GM12878 (cell line): ENCODE measurements around the gene EML5. TPM values are rescaled to one million over a fixed set of nuclear protein-coding genes. Genes with fewer than 3 reads are reported as not detected.

Experiments used
- BCL11A ChIP-seq: IDR thresholded peaks from 2 replicates; pipeline ENCODE4 v1.6.1; 2011; ENCODE audit warnings: low read depth, low read length
- EED ChIP-seq: sonication (generic); IDR thresholded peaks from 2 replicates; pipeline ENCODE4 v1.6.1; 2016; ENCODE audit warnings: antibody characterized with exemption, low read depth
- EGR1 ChIP-seq, 2 experiments: IDR thresholded peaks; 1 replicate in 1 of 2; 2 replicates in 1 of 2; pipeline ENCODE4 v1.6.1; 2011 to 2012; ENCODE audit warnings: low read depth in 2 of 2, low read length in 2 of 2, borderline replicate concordance in 1 of 2, mild to moderate bottlenecking in 1 of 2, moderate library complexity in 1 of 2
- ETV6 ChIP-seq, 2 experiments: fragments of 450-650 bp in 1 of 2; IDR thresholded peaks in 1 of 2; conservative IDR thresholded peaks in 1 of 2; 2 replicates each; pipeline ENCODE4 v1.6.1; 2014; ENCODE audit warnings: antibody characterized with exemption in 1 of 2, borderline replicate concordance in 1 of 2, low read depth in 1 of 2, mild to moderate bottlenecking in 1 of 2, moderate library complexity in 1 of 2
- RUNX3 ChIP-seq: IDR thresholded peaks from 2 replicates; pipeline ENCODE4 v1.6.1; 2012; ENCODE audit warnings: low read length, inconsistent platforms
- TBL1XR1 ChIP-seq: IDR thresholded peaks from 2 replicates; pipeline ENCODE4 v1.6.1; 2012; ENCODE audit warnings: low read depth, low read length, improper control_type of control experiment
- polyA plus RNA-seq, 11 experiments: library from polyadenylated mRNA; depleted of rRNA in 4 of 11; unstranded in 6 of 11; stranded (reverse) in 5 of 11; fragments of >200 nt; fragmentation: Nextera tagmentation in 4 of 11; fragmentation: Illumina TruSeq in 1 of 11; extraction: Ambion mirVana in 4 of 11; extraction: Trizol in 1 of 11; gene quantifications; 1 replicate in 1 of 11; 2 replicates in 10 of 11; pipeline versions ENCODE4 v1.2.1 to v1.2.3, GENCODE V29; 2011 to 2016; ENCODE audit warnings: inconsistent platforms in 2 of 11, missing spikeins in 2 of 11, low read depth in 1 of 11
- total RNA-seq, 4 experiments: library from RNA; depleted of rRNA in 3 of 4; stranded (reverse); fragments of >200 nt in 3 of 4; fragmentation: Illumina TruSeq in 1 of 4; extraction: Trizol in 1 of 4; gene quantifications; 2 replicates each; pipeline versions ENCODE4 v1.2.1 to v1.2.3, GENCODE V29; 2013 to 2021
- TF ChIP-seq, protein P1 (sequence below): fragments of 150-350 bp; IDR thresholded peaks from 2 replicates; pipeline ENCODE4 v1.6.1; 2016; ENCODE audit warnings: low read depth, low read length
- TF ChIP-seq, protein P2 (sequence below): fragments of 450-650 bp; IDR thresholded peaks from 2 replicates; pipeline ENCODE4 v1.6.1; 2017; ENCODE audit warnings: mild to moderate bottlenecking, moderate library complexity

The EML5 gene
- total and polyA plus RNA-seq, 10 of the 15 experiments (the other 5 are each of a cell fraction or from before 2014, with no cell fraction given), result 0.08 to 0.35 (median 0.22) TPM; not detected in 1

GRCh38 chr14:88630565-88630964 lies 162.2 kb downstream of the EML5 start (continued):
- TF ChIP-seq, protein P1, sequence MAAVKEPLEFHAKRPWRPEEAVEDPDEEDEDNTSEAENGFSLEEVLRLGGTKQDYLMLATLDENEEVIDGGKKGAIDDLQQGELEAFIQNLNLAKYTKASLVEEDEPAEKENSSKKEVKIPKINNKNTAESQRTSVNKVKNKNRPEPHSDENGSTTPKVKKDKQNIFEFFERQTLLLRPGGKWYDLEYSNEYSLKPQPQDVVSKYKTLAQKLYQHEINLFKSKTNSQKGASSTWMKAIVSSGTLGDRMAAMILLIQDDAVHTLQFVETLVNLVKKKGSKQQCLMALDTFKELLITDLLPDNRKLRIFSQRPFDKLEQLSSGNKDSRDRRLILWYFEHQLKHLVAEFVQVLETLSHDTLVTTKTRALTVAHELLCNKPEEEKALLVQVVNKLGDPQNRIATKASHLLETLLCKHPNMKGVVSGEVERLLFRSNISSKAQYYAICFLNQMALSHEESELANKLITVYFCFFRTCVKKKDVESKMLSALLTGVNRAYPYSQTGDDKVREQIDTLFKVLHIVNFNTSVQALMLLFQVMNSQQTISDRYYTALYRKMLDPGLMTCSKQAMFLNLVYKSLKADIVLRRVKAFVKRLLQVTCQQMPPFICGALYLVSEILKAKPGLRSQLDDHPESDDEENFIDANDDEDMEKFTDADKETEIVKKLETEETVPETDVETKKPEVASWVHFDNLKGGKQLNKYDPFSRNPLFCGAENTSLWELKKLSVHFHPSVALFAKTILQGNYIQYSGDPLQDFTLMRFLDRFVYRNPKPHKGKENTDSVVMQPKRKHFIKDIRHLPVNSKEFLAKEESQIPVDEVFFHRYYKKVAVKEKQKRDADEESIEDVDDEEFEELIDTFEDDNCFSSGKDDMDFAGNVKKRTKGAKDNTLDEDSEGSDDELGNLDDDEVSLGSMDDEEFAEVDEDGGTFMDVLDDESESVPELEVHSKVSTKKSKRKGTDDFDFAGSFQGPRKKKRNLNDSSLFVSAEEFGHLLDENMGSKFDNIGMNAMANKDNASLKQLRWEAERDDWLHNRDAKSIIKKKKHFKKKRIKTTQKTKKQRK, result no peak
- TF ChIP-seq BCL11A (peak; percentile 55; the same call in 1 of the 2 replicates), RUNX3 (peak; percentile 36; the same call in 1 of the 2 replicates), ETV6 (conservative IDR thresholded peaks at IDR 0.05 in 1 of 2, IDR thresholded peaks at IDR 0.05 in 1 of 2; ENCODE audit: borderline replicate concordance in 1 of 2, low read depth in 1 of 2) (no peak), EGR1 (IDR thresholded peaks at IDR 0.05; ENCODE audit: borderline replicate concordance in 1 of 2, low read depth in 2 of 2, low read length in 2 of 2) (no peak), TBL1XR1 (no peak), EED (0 out of 2 replicates have a peak, but pooled peaks have one; percentile 12)
- TF ChIP-seq, protein P2, sequence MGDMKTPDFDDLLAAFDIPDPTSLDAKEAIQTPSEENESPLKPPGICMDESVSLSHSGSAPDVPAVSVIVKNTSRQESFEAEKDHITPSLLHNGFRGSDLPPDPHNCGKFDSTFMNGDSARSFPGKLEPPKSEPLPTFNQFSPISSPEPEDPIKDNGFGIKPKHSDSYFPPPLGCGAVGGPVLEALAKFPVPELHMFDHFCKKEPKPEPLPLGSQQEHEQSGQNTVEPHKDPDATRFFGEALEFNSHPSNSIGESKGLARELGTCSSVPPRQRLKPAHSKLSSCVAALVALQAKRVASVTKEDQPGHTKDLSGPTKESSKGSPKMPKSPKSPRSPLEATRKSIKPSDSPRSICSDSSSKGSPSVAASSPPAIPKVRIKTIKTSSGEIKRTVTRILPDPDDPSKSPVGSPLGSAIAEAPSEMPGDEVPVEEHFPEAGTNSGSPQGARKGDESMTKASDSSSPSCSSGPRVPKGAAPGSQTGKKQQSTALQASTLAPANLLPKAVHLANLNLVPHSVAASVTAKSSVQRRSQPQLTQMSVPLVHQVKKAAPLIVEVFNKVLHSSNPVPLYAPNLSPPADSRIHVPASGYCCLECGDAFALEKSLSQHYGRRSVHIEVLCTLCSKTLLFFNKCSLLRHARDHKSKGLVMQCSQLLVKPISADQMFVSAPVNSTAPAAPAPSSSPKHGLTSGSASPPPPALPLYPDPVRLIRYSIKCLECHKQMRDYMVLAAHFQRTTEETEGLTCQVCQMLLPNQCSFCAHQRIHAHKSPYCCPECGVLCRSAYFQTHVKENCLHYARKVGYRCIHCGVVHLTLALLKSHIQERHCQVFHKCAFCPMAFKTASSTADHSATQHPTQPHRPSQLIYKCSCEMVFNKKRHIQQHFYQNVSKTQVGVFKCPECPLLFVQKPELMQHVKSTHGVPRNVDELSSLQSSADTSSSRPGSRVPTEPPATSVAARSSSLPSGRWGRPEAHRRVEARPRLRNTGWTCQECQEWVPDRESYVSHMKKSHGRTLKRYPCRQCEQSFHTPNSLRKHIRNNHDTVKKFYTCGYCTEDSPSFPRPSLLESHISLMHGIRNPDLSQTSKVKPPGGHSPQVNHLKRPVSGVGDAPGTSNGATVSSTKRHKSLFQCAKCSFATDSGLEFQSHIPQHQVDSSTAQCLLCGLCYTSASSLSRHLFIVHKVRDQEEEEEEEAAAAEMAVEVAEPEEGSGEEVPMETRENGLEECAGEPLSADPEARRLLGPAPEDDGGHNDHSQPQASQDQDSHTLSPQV, result no peak
